ENCODE data around the gene VGLL1.

Gene VGLL1, protein sequence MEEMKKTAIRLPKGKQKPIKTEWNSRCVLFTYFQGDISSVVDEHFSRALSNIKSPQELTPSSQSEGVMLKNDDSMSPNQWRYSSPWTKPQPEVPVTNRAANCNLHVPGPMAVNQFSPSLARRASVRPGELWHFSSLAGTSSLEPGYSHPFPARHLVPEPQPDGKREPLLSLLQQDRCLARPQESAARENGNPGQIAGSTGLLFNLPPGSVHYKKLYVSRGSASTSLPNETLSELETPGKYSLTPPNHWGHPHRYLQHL

GRCh38 chrX:136531951-136532350 is at the start of gene VGLL1:
TSS of gene VGLL1 (plus strand) at chrX:136532215. CDS start at chrX:136536021, 3,806 bp downstream.
- DNase-seq (ENCODE audit: low read depth), result no peak

DNA sequence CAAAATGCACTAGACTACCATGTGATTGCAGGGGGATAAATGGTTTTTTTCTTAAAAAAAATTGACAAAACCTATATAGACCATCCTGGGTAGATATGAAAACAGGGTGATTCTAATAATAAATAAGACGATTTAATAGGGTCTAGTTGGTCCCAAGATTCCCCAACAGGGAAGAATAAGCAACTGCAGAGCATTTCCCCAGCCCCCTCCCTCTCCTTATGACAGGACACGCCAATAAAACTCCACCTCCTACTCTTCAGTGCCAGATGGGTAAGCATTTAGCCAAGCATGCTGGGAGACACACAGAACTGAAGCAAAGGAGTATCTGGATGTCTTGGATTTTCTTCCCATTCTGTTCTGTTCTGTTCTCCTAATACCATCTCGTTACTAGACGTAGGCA is 44.4 kb upstream of the VGLL1 start, which contains the start of gene BRS3:
Gene BRS3, plus strand, starts transcription at position 301 of the 400 bp plus-strand sequence. CDS start 168 bp downstream, outside the sequence.
- no peak for DNase-seq (ENCODE audit: low read depth)

GRCh38 chrX:136488706-136489105 is 43.3 kb upstream of the VGLL1 start:
- DNase-seq (ENCODE audit: low read depth), result no peak

DNA sequence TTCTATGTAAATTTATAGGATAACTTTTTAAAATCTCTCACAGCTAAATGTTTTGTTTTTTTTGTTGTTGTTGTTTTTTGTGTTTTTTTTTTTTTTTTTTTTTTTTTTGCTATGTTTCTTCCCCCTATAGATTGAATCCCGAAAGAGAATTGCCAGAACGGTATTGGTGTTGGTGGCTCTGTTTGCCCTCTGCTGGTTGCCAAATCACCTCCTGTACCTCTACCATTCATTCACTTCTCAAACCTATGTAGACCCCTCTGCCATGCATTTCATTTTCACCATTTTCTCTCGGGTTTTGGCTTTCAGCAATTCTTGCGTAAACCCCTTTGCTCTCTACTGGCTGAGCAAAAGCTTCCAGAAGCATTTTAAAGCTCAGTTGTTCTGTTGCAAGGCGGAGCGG is 40.2 kb upstream of the VGLL1 start:
- no peak for DNase-seq (ENCODE audit: low read depth)

GRCh38 chrX:136493011-136493410 is 39.0 kb upstream of the VGLL1 start:
- DNase-seq (ENCODE audit: low read depth), result no peak

GRCh38 chrX:136495043-136495442 is 37.0 kb upstream of the VGLL1 start:
- DNase-seq (ENCODE audit: low read depth), result no peak

DNA sequence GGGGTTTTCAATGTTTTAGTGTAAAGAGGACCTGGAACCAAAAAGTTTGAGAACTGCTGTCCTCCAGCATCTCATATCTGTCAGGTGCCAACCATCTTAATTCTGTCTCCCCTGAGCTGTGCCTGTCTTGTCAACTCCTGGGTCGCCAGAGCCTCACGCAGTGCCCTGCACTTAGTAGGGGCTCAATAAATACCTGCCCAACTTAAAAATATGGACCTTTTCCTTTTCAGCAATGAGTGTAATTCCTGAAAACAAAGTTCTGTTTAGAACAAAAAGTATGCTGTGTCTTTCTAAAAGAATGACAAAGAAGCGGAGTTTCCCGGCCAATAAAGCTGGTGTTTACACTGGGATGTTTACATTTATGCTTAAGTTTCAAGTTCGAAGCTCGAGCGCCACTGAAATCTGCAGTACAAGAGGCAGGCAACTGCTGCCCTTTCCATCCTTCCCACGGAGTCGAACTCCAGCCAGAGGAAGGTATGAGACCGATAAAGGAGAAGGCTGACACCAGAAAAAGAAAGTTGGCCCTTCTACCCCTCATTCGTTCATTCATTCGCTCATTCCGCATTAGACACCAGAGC is 35.7 kb upstream of the VGLL1 start:
- DNase-seq (ENCODE audit: low read depth), result no peak

GRCh38 chrX:136496764-136497555 is 35.1 kb upstream of the VGLL1 start:
- DNase-seq (ENCODE audit: low read depth), result peak; percentile 27

DNA sequence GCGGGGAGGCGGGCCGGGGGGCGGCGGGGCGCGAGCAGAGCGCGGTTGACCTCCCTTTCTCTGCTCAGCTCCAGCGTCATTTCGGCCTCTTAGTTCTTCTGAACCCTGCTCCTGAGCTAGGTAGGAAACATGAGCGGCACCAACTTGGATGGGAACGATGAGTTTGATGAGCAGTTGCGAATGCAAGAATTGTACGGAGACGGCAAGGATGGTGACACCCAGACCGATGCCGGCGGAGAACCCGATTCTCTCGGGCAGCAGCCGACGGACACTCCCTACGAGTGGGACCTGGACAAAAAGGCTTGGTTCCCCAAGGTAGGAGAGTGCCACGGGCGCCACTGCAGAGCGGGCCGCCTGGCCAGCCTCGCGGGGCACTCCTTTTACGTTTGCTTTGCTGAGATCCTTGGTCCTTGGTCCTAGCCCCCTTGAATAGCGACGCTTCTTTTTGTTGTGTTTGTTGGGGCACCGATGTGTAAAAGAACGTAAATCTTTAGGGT is 34.4 kb upstream of the VGLL1 start, which contains the start of gene HTATSF1:
Gene HTATSF1, plus strand, starts transcription at position 37 of the 497 bp plus-strand sequence. Its CDS starts 93 bp downstream, at position 130.
- no peak for DNase-seq (ENCODE audit: low read depth)

DNA sequence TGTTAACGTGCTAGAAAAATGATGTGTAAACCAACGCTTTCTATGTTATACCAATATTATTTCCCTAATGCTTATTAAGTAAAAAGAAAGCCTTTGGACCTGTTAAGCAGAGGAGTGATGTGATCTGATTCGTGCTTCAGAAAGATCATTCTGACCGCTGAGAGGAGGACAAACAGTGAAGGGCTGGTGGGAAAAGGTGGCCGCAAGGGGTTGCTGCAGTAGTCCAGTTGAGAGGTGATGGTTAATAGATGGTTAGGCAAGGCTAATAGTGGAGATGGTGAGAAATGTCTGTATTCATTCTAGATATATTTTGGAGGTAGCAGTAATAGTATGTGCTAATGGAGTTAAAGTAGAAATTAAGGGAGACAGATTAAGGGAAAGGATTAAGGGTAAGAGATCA is 12.9 kb upstream of the VGLL1 start:
- no peak for DNase-seq (ENCODE audit: low read depth)

- DNase-seq (ENCODE audit: low read depth), result no peak
These were observed 8.2 kb upstream of the VGLL1 start for GRCh38 chrX:136523770-136524169.

- DNase-seq (ENCODE audit: low read depth), result peak; percentile 49
These were observed 6.0 kb upstream of the VGLL1 start for GRCh38 chrX:136525738-136526606.

DNA sequence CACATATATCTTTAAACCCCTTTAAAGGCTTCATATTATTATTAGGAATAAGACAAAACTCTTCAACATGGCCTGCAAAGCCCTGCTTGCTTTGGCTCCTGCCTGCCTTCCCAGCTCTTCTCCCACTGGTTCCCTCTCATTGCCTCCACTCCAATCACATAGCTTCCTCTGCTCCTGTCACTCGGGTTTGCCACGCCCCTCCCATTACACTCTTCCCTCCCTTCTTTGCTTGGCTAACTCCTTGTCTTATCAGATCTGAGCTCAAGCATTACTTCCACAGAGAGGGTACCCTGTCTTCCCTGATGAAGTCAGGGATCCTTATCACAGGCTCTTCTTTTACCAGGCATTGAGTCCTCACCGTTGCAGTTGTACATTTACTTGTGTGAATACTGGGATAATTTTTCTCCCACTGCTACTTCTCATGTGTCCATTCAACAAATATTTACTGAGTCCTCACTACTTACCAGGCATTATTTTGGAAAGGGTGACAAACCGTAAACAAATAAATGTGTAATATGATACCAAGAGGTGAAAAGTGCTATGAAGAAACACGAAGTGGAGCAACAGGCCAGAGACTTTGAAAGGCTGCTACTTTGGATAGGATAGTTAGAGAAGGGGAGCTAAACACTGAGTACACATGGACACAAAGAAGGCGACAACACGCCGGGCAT is 3.2 kb upstream of the VGLL1 start:
- DNase-seq (ENCODE audit: low read depth), result no peak

DNA sequence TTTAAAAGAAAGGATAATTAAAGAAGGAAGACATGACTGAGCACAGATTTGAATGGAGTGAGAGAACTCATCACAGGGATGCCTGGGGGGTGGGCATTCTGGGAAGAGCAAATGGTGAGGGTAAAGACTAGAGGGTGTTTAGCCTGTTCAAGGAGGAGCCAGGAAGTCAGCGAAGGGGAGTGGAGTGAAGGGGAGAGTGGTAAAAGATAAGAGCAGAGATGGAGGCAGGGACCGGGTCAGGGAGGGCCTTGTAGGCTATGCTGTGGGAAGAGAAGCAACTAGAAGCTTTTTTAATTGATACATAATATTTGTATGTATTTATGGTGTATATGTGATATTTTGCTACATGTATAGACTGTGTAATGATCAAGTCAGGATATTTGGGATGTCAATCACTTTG is 2.2 kb upstream of the VGLL1 start:
- DNase-seq (ENCODE audit: low read depth), result no peak

GRCh38 chrX:136534131-136534530 is 2.1 kb downstream of the VGLL1 start:
- DNase-seq (ENCODE audit: low read depth), result no peak

- no peak for DNase-seq (ENCODE audit: low read depth)
These were observed 6.8 kb downstream of the VGLL1 start for GRCh38 chrX:136538811-136539210.

DNA sequence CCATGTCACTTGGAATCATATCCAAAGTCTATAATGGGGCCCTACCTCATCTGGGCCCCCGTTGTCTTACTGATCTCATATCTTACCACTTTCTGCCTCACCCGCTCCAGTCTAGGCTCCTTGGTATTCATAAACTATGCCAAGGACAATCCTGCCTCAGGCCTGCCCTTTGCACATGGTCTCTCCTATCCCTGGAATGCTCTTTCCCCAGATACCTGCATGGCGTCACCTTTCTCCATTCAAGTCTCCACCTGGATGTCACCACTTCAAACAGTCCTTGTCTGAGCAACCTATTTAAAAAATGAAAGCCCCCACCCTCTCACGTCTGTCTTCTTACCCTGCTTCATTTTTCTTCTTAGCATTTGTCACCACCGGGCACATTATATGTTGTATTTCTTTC is 8.2 kb downstream of the VGLL1 start:
- no peak for DNase-seq (ENCODE audit: low read depth)

DNA sequence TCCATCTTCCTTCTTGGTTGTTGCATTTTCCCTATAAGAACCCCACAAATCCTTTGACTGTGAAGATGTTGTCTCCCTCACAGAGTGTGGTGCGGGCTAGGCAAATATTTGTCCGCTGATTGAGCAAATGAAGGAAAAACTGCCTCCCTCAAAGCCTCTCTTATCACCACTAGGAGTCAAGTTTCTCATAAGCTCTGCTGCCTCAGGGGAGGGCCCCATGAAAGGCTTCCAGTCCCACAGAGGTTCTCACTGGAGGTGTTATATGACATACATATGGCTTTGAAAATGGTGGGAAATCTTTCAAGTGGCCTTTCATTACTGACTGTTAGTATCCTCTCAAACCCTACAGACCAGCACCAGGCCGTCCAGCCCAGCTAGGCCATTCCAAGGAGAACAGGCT is 9.3 kb downstream of the VGLL1 start:
- no peak for DNase-seq (ENCODE audit: low read depth)

DNA sequence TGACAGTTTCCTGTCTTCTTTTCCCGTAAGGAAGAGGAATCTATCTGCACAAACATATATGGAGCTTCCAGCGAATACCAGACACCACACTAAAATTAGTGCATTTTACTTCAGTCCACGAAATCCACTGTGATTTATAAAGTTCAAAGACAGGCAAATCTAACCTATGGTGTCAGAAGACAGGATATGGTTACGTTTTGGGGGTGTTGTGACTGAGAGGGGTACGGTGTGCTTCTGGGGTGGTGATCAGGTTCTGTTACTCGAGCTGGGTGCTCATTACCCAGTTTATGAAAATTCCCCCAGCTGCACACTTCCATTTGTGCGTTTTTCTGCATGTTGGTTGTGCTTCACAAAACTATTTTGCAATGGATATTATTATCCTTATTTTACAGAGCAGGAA is 10.3 kb downstream of the VGLL1 start:
- DNase-seq (ENCODE audit: low read depth), result no peak

DNA sequence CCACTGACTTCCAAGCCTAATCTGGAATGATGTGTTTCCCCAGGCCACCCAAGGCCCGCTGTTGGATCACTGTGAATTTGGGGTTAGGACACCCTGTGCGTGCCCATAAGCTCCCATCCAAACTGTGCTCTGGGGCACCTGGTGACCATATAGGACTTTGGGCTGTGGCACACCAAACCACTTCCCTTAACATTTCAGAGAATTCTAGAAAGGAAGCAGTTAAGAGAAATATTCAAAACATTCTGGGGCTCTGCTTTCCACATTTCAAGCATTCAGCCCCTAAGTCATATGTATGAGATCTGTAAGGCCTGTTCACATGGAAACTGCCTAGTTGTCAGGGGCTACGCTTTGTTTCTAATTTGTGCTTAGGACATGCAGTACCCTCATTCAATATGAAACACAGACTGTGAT is 14.4 kb downstream of the VGLL1 start:
- DNase-seq (ENCODE audit: low read depth), result no peak

- no peak for DNase-seq (ENCODE audit: low read depth)
These were observed 17.2 kb downstream of the VGLL1 start for GRCh38 chrX:136549226-136549625.

Measured in non-pigmented ciliary epithelial cell (primary cell).